Endothelial cell (in vitro differentiated cells): ENCODE data around the gene HUS1B. TPM values are rescaled to one million over a fixed set of nuclear protein-coding genes. Genes with fewer than 3 reads are reported as not detected.

Experiments
- DNase-seq: peaks from one replicate; pipeline ENCODE4 v3.0.0; 2021; ENCODE audit warnings: low spot score
- H3K27ac Mint-ChIP-seq: one replicate; pipeline ENCODE4 v1.8.0; 2021; ENCODE audit warnings: mixed read lengths, inconsistent platforms; ENCODE audit not compliant: unreplicated experiment
- H3K27me3 Mint-ChIP-seq: one replicate; pipeline ENCODE4 v1.8.0; 2021; ENCODE audit warnings: mild to moderate bottlenecking, moderate library complexity, mixed read lengths, inconsistent platforms; ENCODE audit not compliant: unreplicated experiment
- H3K36me3 Mint-ChIP-seq: one replicate; pipeline ENCODE4 v1.8.0; 2021; ENCODE audit warnings: mild to moderate bottlenecking, low read depth, mixed read lengths, inconsistent platforms; ENCODE audit not compliant: unreplicated experiment
- H3K4me1 Mint-ChIP-seq: one replicate; pipeline ENCODE4 v1.8.0; 2021; ENCODE audit warnings: mild to moderate bottlenecking, mixed read lengths, inconsistent platforms; ENCODE audit not compliant: unreplicated experiment
- H3K4me3 Mint-ChIP-seq: one replicate; pipeline ENCODE4 v1.8.0; 2021; ENCODE audit warnings: mild to moderate bottlenecking, mixed read lengths, inconsistent platforms; ENCODE audit not compliant: unreplicated experiment
- H3K9me3 Mint-ChIP-seq: one replicate; pipeline ENCODE4 v1.8.0; 2021; ENCODE audit warnings: mixed read lengths, inconsistent platforms; ENCODE audit not compliant: unreplicated experiment
- CTCF ChIP-seq: fragments of 200-600 bp; sonication (generic); IDR thresholded peaks from one replicate; pipeline ENCODE4 v1.5.0; 2021; ENCODE audit warnings: antibody characterized with exemption; ENCODE audit not compliant: unreplicated experiment
- total RNA-seq: library from RNA; stranded (reverse); fragmentation: NEBNext Ultra II Directional; extraction: Animal tissue kit (Norgen Biotek cat#: 25700); gene quantifications from one replicate; pipeline ENCODE4 v1.2.1, GENCODE V29; 2021; ENCODE audit not compliant: unreplicated experiment

The HUS1B gene
- total RNA-seq, 1 donor from 2014 or later: 0.72 TPM

GRCh38 chr6:611928-612327, 45.0 kb downstream of the HUS1B start:
- peaks cover 6% of the 10 kb centered on the region for H3K36me3 Mint-ChIP-seq
- H3K9me3 Mint-ChIP-seq: no peaks in the 10 kb centered on the region
- no peaks in the 10 kb centered on the region for H3K27me3 Mint-ChIP-seq
- TF ChIP-seq CTCF: no peak
- no peak overlapping the region for H3K27ac Mint-ChIP-seq
- peaks cover 33% of the 10 kb centered on the region for H3K4me1 Mint-ChIP-seq
- no peak overlapping the region for H3K4me3 Mint-ChIP-seq
- DNase-seq: no peak

GRCh38 chr6:610882-611281, 46.0 kb downstream of the HUS1B start:
- no peak for DNase-seq
- Mint-ChIP-seq H3K9me3 (no peaks in the 10 kb centered on the region), H3K4me3 (no peak overlapping the region), H3K36me3 (peaks cover 13% of the 10 kb centered on the region), H3K27me3 (peaks cover 1% of the 10 kb centered on the region), H3K4me1 (peaks cover 33% of the 10 kb centered on the region), H3K27ac (no peak overlapping the region)
- TF ChIP-seq CTCF: no peak

DNA sequence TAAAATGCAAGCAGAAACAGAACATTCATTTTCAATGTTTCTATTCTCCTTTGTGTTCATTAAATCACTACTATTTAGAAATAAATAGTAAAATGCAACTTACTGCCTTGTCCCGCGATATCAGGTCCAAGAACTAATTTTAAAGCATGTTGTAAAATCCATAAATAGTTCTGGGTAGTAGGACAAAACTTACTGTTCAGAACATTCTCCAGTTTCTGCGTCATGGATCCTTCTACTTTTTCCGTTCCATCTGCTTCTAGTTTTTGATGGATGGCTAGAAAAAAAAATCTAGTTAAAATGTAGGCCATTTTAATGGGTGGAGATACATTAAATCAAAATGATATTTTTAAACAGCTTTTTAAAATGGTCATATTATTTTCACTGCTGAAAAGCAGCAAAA, 47.0 kb downstream of the HUS1B start:
- H3K9me3 Mint-ChIP-seq: no peaks in the 10 kb centered on the region
- no peak overlapping the region for H3K4me3 Mint-ChIP-seq

DNA sequence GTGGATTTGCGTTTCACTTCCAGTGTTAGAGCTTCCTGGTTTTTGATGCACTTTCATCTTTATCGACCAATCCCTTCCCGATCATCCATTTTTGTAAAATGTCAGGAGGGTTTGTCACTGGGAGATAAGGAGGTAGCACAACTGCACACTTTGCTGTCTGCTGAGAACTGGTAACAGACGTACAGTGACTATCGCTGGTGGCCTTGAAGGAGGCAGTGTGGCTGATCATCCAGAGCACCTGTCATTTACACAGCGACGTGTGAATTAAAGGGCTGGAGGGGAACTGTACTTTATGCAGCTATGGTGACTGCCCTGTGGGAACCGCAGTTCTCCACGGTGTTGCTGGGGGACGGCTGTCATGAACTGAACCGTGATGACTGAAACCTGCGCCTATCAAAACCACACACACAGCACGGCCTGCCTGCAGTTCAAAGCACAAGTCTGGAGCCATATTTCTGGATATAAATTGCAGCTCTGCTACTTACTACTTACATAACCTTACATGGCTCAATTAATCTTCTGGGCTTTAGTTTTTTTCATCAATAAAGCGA, 50.0 kb downstream of the HUS1B start:
- no peak for TF ChIP-seq CTCF
- H3K27me3 Mint-ChIP-seq: peaks cover 2% of the 10 kb centered on the region
- H3K36me3 Mint-ChIP-seq: peaks cover 15% of the 10 kb centered on the region
- H3K4me3 Mint-ChIP-seq: no peak overlapping the region
- DNase-seq: no peak
- peaks cover 12% of the 10 kb centered on the region for H3K4me1 Mint-ChIP-seq
- H3K27ac Mint-ChIP-seq: no peak overlapping the region
- no peaks in the 10 kb centered on the region for H3K9me3 Mint-ChIP-seq

More for the DNA sequence above, 47.0 kb downstream of the HUS1B start:
- DNase-seq: no peak
- Mint-ChIP-seq H3K27me3 (peaks cover 1% of the 10 kb centered on the region), H3K36me3 (peaks cover 15% of the 10 kb centered on the region), H3K27ac (no peak overlapping the region), H3K4me1 (peaks cover 33% of the 10 kb centered on the region)
- no peak for TF ChIP-seq CTCF

Other genes with a start within 250 kb of the HUS1B start
- gene EXOC2, start 36.0 kb upstream of the HUS1B start, total RNA-seq: 34.6 TPM